Stimulated activated CD8-positive, alpha-beta memory T cell treated with anti-CD3 and anti-CD28 coated beads, Interleukin-12 subunit alpha, Interleukin-12 subunit beta, amount 100 ng/mL, for 24 hours (primary cell): ENCODE measurements around the gene ADAMTS9.

Experiments used
- DNase-seq: peaks from one replicate; pipeline ENCODE4 v3.0.0-alpha.2; 2020; ENCODE audit errors: extremely low read depth

ADAMTS9 gene

GRCh38 chr3:64619216-64619615 lies 68.6 kb downstream of the ADAMTS9 start:
- DNase-seq = no peak

- DNase-seq = no peak
Measured at GRCh38 chr3:64617610-64618009, 70.2 kb downstream of the ADAMTS9 start.

- no peak for DNase-seq
Measured at GRCh38 chr3:64616953-64617352, 70.8 kb downstream of the ADAMTS9 start.

- no peak for DNase-seq
Measured at GRCh38 chr3:64612916-64613526, 74.8 kb downstream of the ADAMTS9 start.

GRCh38 chr3:64612082-64612860 lies 75.5 kb downstream of the ADAMTS9 start:
- DNase-seq = no peak

GRCh38 chr3:64608741-64609140 lies 79.1 kb downstream of the ADAMTS9 start:
- DNase-seq = no peak

GRCh38 chr3:64607032-64607551 lies 80.7 kb downstream of the ADAMTS9 start:
- no peak for DNase-seq

- DNase-seq = no peak
Measured at GRCh38 chr3:64604313-64604712, 83.5 kb downstream of the ADAMTS9 start.

GRCh38 chr3:64601824-64602223 lies 86.0 kb downstream of the ADAMTS9 start:
- no peak for DNase-seq

GRCh38 chr3:64600246-64600950 lies 87.4 kb downstream of the ADAMTS9 start:
- DNase-seq = no peak

GRCh38 chr3:64599651-64600050 lies 88.1 kb downstream of the ADAMTS9 start:
- DNase-seq = no peak

- DNase-seq = no peak
Measured at GRCh38 chr3:64595253-64595694, 92.5 kb downstream of the ADAMTS9 start.

- no peak for DNase-seq
Measured at GRCh38 chr3:64594134-64594533, 93.7 kb downstream of the ADAMTS9 start.

- no peak for DNase-seq
Measured at GRCh38 chr3:64593350-64593749, 94.5 kb downstream of the ADAMTS9 start.

- no peak for DNase-seq
Measured at GRCh38 chr3:64591615-64592014, 96.2 kb downstream of the ADAMTS9 start.

- DNase-seq = no peak
Measured at GRCh38 chr3:64588380-64588779, 99.4 kb downstream of the ADAMTS9 start.

- DNase-seq = no peak
Measured at GRCh38 chr3:64586952-64587351, 100.8 kb downstream of the ADAMTS9 start.

- no peak for DNase-seq
Measured at GRCh38 chr3:64584179-64584578, 103.6 kb downstream of the ADAMTS9 start.

- no peak for DNase-seq
Measured at GRCh38 chr3:64578797-64579196, 109.0 kb downstream of the ADAMTS9 start.

- DNase-seq = no peak
Measured at GRCh38 chr3:64578062-64578770, 109.6 kb downstream of the ADAMTS9 start.

GRCh38 chr3:64576211-64576775 lies 111.5 kb downstream of the ADAMTS9 start:
- DNase-seq = no peak
